Lower leg skin (tissue), 4 donors: ENCODE measurements around the gene USP40. TPM values are rescaled to one million over a fixed set of nuclear protein-coding genes. Genes with fewer than 3 reads are reported as not detected.

Experiments
- DNase-seq, 2 donors: peaks; one replicate each; pipeline ENCODE4 v3.0.0-alpha.2; 2019; ENCODE audit warnings: low spot score in 2 of 2
- H3K4me3 ChIP-seq: fragments of 200-600 bp; sonication (generic); 2 replicates; pipeline ENCODE4 v1.5.1; 2017; ENCODE audit warnings: mild to moderate bottlenecking, low read depth; ENCODE audit not compliant: poor library complexity, severe bottlenecking
- CTCF ChIP-seq, 3 donors: fragments of 450-650 bp; IDR thresholded peaks; one replicate each; pipeline ENCODE4 v1.5.1; 2016; ENCODE audit warnings: antibody characterized with exemption in 3 of 3, mild to moderate bottlenecking in 3 of 3, moderate library complexity in 2 of 3
- POLR2A ChIP-seq, 2 donors: fragments of 450-650 bp; IDR thresholded peaks; one replicate each; pipeline ENCODE4 v1.6.1; 2016 to 2017; ENCODE audit warnings: antibody characterized with exemption in 2 of 2, mild to moderate bottlenecking in 1 of 2, moderate library complexity in 1 of 2
- WGBS, 2 donors: methylation state at CpG; one replicate each; pipeline ENCODE4 v1.1.5; 2018; 5-methylcytosine and 5-hydroxymethylcytosine counted together
- intact Hi-C: fragments of 100-400 bp; cut with DNase I; formaldehyde crosslinking; loops from one replicate; pipeline ENCODE4 v1.15.0; 2023; ENCODE audit warnings: low total_unique reads
- total RNA-seq, 4 donors: library from RNA; depleted of rRNA; stranded (reverse); fragments of >200 nt; gene quantifications; one replicate each; pipeline ENCODE4 v1.1.0, GENCODE V29; 2016

Gene USP40
- total RNA-seq, 4 donors from 2014 or later = 26.9 to 38.7 (median 37.4) TPM

- 50 to 55% methylated on average over 21 of the region's 21 CpGs for WGBS, 2 donors
- intact Hi-C loops = loop anchor here (5.0 kb wide), 1 partner anchor 232 kb away; the partner anchor contains the start of gene UGT1A5
- no peak overlapping the region for H3K4me3 ChIP-seq
- DNase-seq = peak; percentile 18 to 89
- TF ChIP-seq CTCF (IDR thresholded peaks at IDR 0.05) = no peak
- TF ChIP-seq POLR2A (IDR thresholded peaks at IDR 0.05) = no peak
Measured at GRCh38 chr2:233480490-233481202, 85.9 kb downstream of the USP40 start.

GRCh38 chr2:233479616-233480489 lies 86.7 kb downstream of the USP40 start:
- DNase-seq = peak in 1 of 2 donors; percentile 79
- TF ChIP-seq POLR2A (IDR thresholded peaks at IDR 0.05) (no peak), CTCF (IDR thresholded peaks at IDR 0.05) (no peak)
- WGBS, 2 donors = 82 to 84% methylated on average over 23 to 26 of the region's 27 CpGs
- H3K4me3 ChIP-seq = no peak overlapping the region
- intact Hi-C loops = loop anchor here (5.0 kb wide), 1 partner anchor 232 kb away; the partner anchor contains the start of gene UGT1A5

GRCh38 chr2:233477548-233478433 lies 88.8 kb downstream of the USP40 start:
- peak in 1 of 2 donors; percentile 74 for DNase-seq
- WGBS, 2 donors = 93 to 95% methylated on average over 29 of the region's 29 CpGs
- intact Hi-C loops = no loop called here
- TF ChIP-seq CTCF (IDR thresholded peaks at IDR 0.05) = no peak
- TF ChIP-seq POLR2A (IDR thresholded peaks at IDR 0.05) = no peak
- no peak overlapping the region for H3K4me3 ChIP-seq

GRCh38 chr2:233476651-233477547 lies 89.7 kb downstream of the USP40 start:
- peak in 1 of 2 donors; percentile 82 for DNase-seq
- no peak for TF ChIP-seq POLR2A (IDR thresholded peaks at IDR 0.05)
- no peak for TF ChIP-seq CTCF (IDR thresholded peaks at IDR 0.05)
- H3K4me3 ChIP-seq = no peak overlapping the region
- intact Hi-C loops = no loop called here
- 93 to 95% methylated on average over 45 of the region's 45 CpGs for WGBS, 2 donors
